ENCODE measurements around the gene MRPL42. TPM values are rescaled to one million over a fixed set of nuclear protein-coding genes. Genes with fewer than 3 reads are reported as not detected.
"Not testable (repeated sequence)": the region's sequence is repeated elsewhere in the genome, so short reads cannot be mapped to it uniquely, and the experiment has no call there.

MRPL42 gene
- total RNA-seq, 1 donor from 2014 or later = 21.4 TPM

DNA sequence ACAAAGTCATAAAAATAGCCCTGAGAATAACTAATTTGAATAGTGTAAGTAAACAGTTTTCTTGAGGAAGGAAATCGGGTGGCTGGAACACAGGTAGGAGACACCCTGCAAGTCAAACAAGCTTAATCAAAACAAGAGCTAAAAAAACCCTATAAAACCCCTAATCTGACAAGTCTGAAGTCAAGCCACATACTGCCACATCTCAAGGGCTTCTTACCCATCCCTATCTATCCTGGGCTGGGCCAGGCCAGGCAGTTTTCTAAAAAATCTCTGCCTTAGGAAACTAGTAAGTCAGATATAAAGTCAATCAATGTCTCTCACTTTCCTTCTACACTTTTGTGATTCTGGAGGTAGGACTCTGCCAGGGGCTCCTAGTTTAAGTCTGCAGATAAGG lies 40.9 kb upstream of the MRPL42 start:
- Histone ChIP-seq H3K4me3 (no peak overlapping the region), H3K27ac (no peak overlapping the region), H3K27me3 (no peaks in the 10 kb centered on the region), H3K9me3 (no peaks in the 10 kb centered on the region), H3K4me1 (peaks cover 71% of the 10 kb centered on the region), H3K36me3 (no peaks in the 10 kb centered on the region)
- intact Hi-C loops (cut with DNase I) = no loop called here
- no peak for DNase-seq (ENCODE audit: extremely low spot score in 2 of 2)
- TF ChIP-seq POLR2AphosphoS5 (IDR thresholded peaks at IDR 0.05; ENCODE audit: insufficient read depth in 1 of 2, low read depth in 1 of 2) (no peak), POLR2A (IDR thresholded peaks at IDR 0.05) (no peak)
- TF ChIP-seq, protein P1, sequence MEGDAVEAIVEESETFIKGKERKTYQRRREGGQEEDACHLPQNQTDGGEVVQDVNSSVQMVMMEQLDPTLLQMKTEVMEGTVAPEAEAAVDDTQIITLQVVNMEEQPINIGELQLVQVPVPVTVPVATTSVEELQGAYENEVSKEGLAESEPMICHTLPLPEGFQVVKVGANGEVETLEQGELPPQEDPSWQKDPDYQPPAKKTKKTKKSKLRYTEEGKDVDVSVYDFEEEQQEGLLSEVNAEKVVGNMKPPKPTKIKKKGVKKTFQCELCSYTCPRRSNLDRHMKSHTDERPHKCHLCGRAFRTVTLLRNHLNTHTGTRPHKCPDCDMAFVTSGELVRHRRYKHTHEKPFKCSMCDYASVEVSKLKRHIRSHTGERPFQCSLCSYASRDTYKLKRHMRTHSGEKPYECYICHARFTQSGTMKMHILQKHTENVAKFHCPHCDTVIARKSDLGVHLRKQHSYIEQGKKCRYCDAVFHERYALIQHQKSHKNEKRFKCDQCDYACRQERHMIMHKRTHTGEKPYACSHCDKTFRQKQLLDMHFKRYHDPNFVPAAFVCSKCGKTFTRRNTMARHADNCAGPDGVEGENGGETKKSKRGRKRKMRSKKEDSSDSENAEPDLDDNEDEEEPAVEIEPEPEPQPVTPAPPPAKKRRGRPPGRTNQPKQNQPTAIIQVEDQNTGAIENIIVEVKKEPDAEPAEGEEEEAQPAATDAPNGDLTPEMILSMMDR (IDR thresholded peaks at IDR 0.05) = no peak

DNA sequence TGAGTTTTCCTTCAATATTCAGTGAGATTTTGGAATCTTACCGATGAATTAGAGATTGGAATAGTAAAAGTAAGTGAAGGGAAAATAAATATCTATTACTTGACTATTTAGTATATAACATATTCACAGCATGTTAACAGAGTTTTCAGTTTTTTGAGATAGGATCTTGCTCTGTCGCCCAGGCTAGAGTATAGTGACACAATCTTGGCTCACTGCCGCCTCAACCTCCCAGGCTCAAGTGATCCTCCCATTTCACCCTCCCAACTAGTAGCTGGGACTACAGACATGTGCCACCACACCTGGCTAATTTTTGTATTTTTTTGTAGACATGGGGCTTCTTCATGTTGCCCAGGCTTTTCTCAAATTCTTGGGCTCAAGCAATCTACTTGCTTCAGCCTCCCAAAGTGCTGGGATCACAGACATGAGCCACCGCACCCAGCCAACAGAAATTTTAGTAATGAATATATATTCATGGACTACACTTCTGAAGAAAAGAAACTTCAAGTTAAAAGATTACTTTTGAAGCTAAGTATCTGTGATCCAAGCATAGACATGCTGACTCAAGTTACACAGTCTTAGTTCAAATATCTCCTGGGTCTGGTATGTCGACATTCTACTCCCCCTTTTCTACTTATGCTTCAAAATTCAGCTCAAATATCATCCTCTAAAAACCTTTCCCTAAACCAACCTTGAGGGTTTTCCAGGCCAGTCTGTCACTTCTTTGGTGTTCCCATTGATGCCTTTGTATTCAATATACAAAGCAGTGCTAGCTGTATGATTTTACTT lies 39.3 kb upstream of the MRPL42 start:
- no peak overlapping the region for H3K27ac ChIP-seq
- no peaks in the 10 kb centered on the region for H3K9me3 ChIP-seq
- H3K36me3 ChIP-seq = no peaks in the 10 kb centered on the region

DNA sequence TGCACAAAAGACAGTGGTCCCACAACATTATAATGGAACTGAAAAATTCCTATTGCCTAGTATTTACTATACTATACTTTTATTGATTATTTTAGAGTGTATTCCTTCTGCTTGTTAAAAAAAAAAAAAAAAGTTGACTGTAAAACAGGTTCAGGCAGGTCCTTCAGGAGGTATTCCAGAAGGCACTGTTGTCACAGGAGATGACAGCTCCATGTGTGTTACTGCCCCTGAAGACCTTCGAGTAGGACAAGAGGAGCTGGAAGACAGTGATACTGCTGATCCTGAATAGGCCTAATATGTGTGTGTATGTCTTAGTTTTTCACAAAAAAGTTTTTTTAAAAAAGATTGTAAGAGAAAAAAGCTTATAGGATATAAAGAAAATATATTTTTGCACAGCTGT lies 37.9 kb upstream of the MRPL42 start:
- H3K4me1 ChIP-seq = peaks cover 79% of the 10 kb centered on the region
- no peak for DNase-seq (ENCODE audit: extremely low spot score in 2 of 2)
- intact Hi-C loops (cut with DNase I) = no loop called here
- H3K27ac ChIP-seq = no peak overlapping the region
- H3K27me3 ChIP-seq = no peaks in the 10 kb centered on the region
- TF ChIP-seq POLR2A (IDR thresholded peaks at IDR 0.05) = no peak
- TF ChIP-seq, protein P1 (IDR thresholded peaks at IDR 0.05) = no peak
- TF ChIP-seq POLR2AphosphoS5 (IDR thresholded peaks at IDR 0.05; ENCODE audit: insufficient read depth in 1 of 2, low read depth in 1 of 2) = no peak
- H3K36me3 ChIP-seq = no peaks in the 10 kb centered on the region
- no peaks in the 10 kb centered on the region for H3K9me3 ChIP-seq
- no peak overlapping the region for H3K4me3 ChIP-seq

More for the DNA sequence above, 39.3 kb upstream of the MRPL42 start:
- TF ChIP-seq POLR2AphosphoS5 (IDR thresholded peaks at IDR 0.05; ENCODE audit: insufficient read depth in 1 of 2, low read depth in 1 of 2) (no peak), POLR2A (IDR thresholded peaks at IDR 0.05) (no peak)
- TF ChIP-seq, protein P1 (IDR thresholded peaks at IDR 0.05) = no peak
- intact Hi-C loops (cut with DNase I) = no loop called here
- H3K27me3 ChIP-seq = no peaks in the 10 kb centered on the region
- peaks cover 78% of the 10 kb centered on the region for H3K4me1 ChIP-seq
- no peak overlapping the region for H3K4me3 ChIP-seq
- no peak for DNase-seq (ENCODE audit: extremely low spot score in 2 of 2)

DNA sequence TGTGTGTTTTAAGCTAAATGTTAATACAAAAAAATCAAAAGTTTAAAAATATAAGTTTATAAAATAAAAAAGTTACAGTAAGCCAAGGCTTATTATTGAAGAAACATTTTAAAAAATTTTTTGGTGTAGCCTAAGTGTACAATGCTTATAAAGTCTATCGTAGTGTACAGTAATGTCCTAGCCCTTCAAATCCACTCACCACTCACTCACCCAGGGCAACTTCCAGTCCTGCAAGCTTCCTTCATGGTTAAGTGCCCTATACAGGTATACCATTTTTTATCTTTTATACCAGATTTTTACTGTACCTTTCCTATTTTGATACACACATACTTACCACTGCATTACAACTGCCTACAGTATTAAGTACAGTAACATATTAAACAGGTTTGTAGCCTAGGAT lies 37.5 kb upstream of the MRPL42 start:
- DNase-seq (ENCODE audit: extremely low spot score in 2 of 2) = no peak
- H3K4me1 ChIP-seq = peaks cover 79% of the 10 kb centered on the region
- H3K36me3 ChIP-seq = no peaks in the 10 kb centered on the region
- H3K27ac ChIP-seq = no peak overlapping the region
- intact Hi-C loops (cut with DNase I) = no loop called here
- H3K9me3 ChIP-seq = no peaks in the 10 kb centered on the region
- TF ChIP-seq POLR2A (IDR thresholded peaks at IDR 0.05) = no peak
- no peak for TF ChIP-seq POLR2AphosphoS5 (IDR thresholded peaks at IDR 0.05; ENCODE audit: insufficient read depth in 1 of 2, low read depth in 1 of 2)
- TF ChIP-seq, protein P1 (IDR thresholded peaks at IDR 0.05) = no peak
- no peak overlapping the region for H3K4me3 ChIP-seq
- no peaks in the 10 kb centered on the region for H3K27me3 ChIP-seq

DNA sequence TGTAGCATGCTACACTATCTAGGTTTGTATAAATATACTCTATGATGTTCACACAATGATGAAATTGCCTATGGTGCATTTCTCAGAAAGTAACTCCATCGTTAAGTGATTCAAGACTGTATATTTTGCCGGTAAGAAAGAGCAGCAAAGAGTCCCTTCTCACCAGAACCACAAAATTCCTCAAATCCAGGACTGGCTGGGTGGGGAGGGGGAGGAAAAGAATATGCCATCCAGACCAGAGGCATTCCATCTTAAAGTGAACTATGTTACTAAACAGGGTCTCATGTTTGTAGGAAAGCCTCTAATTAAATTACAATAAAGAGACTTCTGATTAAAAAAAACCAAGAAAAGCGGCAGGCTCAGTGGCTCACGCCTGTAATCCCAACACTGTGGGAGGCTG lies 37.0 kb upstream of the MRPL42 start:
- Histone ChIP-seq H3K27ac (no peak overlapping the region), H3K27me3 (no peaks in the 10 kb centered on the region), H3K4me3 (no peak overlapping the region), H3K4me1 (peaks cover 79% of the 10 kb centered on the region), H3K9me3 (no peaks in the 10 kb centered on the region), H3K36me3 (no peaks in the 10 kb centered on the region)
- intact Hi-C loops (cut with DNase I) = no loop called here
- TF ChIP-seq POLR2AphosphoS5 (IDR thresholded peaks at IDR 0.05; ENCODE audit: insufficient read depth in 1 of 2, low read depth in 1 of 2) (no peak), POLR2A (IDR thresholded peaks at IDR 0.05) (no peak)
- TF ChIP-seq, protein P1 (IDR thresholded peaks at IDR 0.05) = no peak
- DNase-seq (ENCODE audit: extremely low spot score in 2 of 2) = no peak

DNA sequence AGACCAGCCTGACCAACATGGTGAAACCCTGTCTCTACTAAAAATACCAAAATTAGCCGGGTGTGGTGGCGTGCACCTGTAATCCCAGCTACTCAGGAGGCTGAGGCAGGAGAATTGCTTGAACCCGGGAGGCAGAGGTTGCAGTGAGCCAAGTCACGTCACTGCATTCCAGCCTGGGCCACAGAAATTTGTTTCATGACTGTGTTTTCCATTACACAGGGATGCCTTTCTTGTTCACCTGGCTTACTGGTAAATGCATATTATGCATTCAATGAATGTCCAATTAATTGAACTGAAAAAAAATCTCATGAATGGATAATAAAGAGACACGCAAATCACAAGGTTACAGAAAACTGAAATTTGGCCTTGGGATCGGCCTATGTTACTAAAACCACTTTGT lies 35.3 kb upstream of the MRPL42 start:
- H3K36me3 ChIP-seq; H3K4me3 ChIP-seq; H3K27ac ChIP-seq; DNase-seq (ENCODE audit: extremely low spot score in 2 of 2); intact Hi-C loops (cut with DNase I); H3K27me3 ChIP-seq; H3K9me3 ChIP-seq: not testable (repeated sequence)
- peaks cover 71% of the 10 kb centered on the region for H3K4me1 ChIP-seq

All from vagina (tissue), 2 donors.